Hematopoietic multipotent progenitor cell treated with erythropoietin and hydrocortisone succinate and interleukin-3 and kit ligand, for 17 days (in vitro differentiated cells): ENCODE measurements around the gene SMNDC1.
"Not testable (repeated sequence)": the region's sequence is repeated elsewhere in the genome, so short reads cannot be mapped to it uniquely, and the experiment has no call there.

Experiments
- DNase-seq: peaks from one replicate; pipeline ENCODE4 v3.0.0-alpha.2; 2015; ENCODE audit warnings: low spot score

Gene SMNDC1

GRCh38 chr10:110279407-110279986 lies 25.2 kb downstream of the SMNDC1 start:
- DNase-seq: peak; percentile 78

GRCh38 chr10:110278562-110279406 lies 25.9 kb downstream of the SMNDC1 start:
- DNase-seq: no peak

GRCh38 chr10:110277591-110277990 lies 27.1 kb downstream of the SMNDC1 start:
- DNase-seq: no peak

- DNase-seq: no peak
Measured at GRCh38 chr10:110276603-110277002, 28.1 kb downstream of the SMNDC1 start.

GRCh38 chr10:110275128-110275729 lies 29.5 kb downstream of the SMNDC1 start:
- DNase-seq: peak; percentile 58

- DNase-seq: no peak
Measured at GRCh38 chr10:110274647-110275046, 30.1 kb downstream of the SMNDC1 start.

GRCh38 chr10:110274072-110274627 lies 30.6 kb downstream of the SMNDC1 start:
- DNase-seq: no peak

- peak; percentile 49 for DNase-seq
Measured at GRCh38 chr10:110273474-110273873, 31.2 kb downstream of the SMNDC1 start.

GRCh38 chr10:110272995-110273394 lies 31.7 kb downstream of the SMNDC1 start:
- not testable (repeated sequence) for DNase-seq

- DNase-seq: peak; percentile 60
Measured at GRCh38 chr10:110269374-110270318, 35.1 kb downstream of the SMNDC1 start.

GRCh38 chr10:110268971-110269370 lies 35.7 kb downstream of the SMNDC1 start:
- peak; percentile 68 for DNase-seq

GRCh38 chr10:110268442-110268841 lies 36.3 kb downstream of the SMNDC1 start:
- DNase-seq: peak; percentile 72

GRCh38 chr10:110267276-110267675 lies 37.4 kb downstream of the SMNDC1 start:
- no peak for DNase-seq

- peak; percentile 43 for DNase-seq
Measured at GRCh38 chr10:110265573-110266193, 39.0 kb downstream of the SMNDC1 start.

- no peak for DNase-seq
Measured at GRCh38 chr10:110263164-110263563, 41.6 kb downstream of the SMNDC1 start.

GRCh38 chr10:110260746-110261477 lies 43.8 kb downstream of the SMNDC1 start:
- no peak for DNase-seq

GRCh38 chr10:110259317-110259716 lies 45.4 kb downstream of the SMNDC1 start:
- DNase-seq: no peak

GRCh38 chr10:110258542-110258941 lies 46.2 kb downstream of the SMNDC1 start:
- peak; percentile 50 for DNase-seq

- no peak for DNase-seq
Measured at GRCh38 chr10:110254467-110254866, 50.3 kb downstream of the SMNDC1 start.

GRCh38 chr10:110252151-110252550 lies 52.6 kb downstream of the SMNDC1 start:
- no peak for DNase-seq
